Measurements from ENCODE around the gene ABCB4. TPM values are rescaled to one million over a fixed set of nuclear protein-coding genes. Genes with fewer than 3 reads are reported as not detected.

Gene ABCB4
- total and polyA plus RNA-seq, 2 of the 8 experiments (the other 6 are each of a cell fraction or from before 2014, with no cell fraction given): 0.54 to 0.60 TPM

- Histone ChIP-seq H3K18ac (ENCODE audit: extremely low read depth, low read length) (no peak overlapping the region), H3K79me1 (ENCODE audit: low read depth, low read length) (no peaks in the 10 kb centered on the region), H4K91ac (replicated peaks; ENCODE audit: insufficient read length, low read length) (no peak overlapping the region), H3K14ac (ENCODE audit: insufficient read length) (no peak overlapping the region), H2BK20ac (ENCODE audit: low read length) (no peak overlapping the region), H2AK5ac (ENCODE audit: low read depth, low read length) (no peak overlapping the region), H3K4ac (replicated peaks; ENCODE audit: insufficient read length, low read depth, low read length) (no peak overlapping the region), H4K5ac (ENCODE audit: insufficient read length, low read depth, low read length) (no peak overlapping the region), H4K20me1 (replicated peaks in 1 of 2; ENCODE audit: control insufficient read depth in 1 of 2, insufficient read depth in 2 of 2, low read length in 2 of 2) (no peaks in the 10 kb centered on the region), H3K9ac (replicated peaks in 1 of 4; ENCODE audit: extremely low read depth in 1 of 4, low read depth in 3 of 4, low read length in 3 of 4) (no peak overlapping the region), H4K8ac (ENCODE audit: extremely low read depth, insufficient read depth, low read length) (no peak overlapping the region), H3K36me3 (ENCODE audit: control insufficient read depth in 2 of 4, insufficient read depth in 4 of 4, low read length in 3 of 4) (no peaks in the 10 kb centered on the region), H2AFZ (ENCODE audit: low read length) (no peak overlapping the region), H3K23ac (ENCODE audit: insufficient read length) (no peak overlapping the region), H3K27ac (ENCODE audit: low read depth, low read length) (no peak overlapping the region), H2BK12ac (ENCODE audit: low read depth, low read length) (no peak overlapping the region), H2BK5ac (ENCODE audit: low read depth, low read length) (no peak overlapping the region), H2BK120ac (replicated peaks; ENCODE audit: low read depth, low read length) (no peak overlapping the region), H3K4me2 (ENCODE audit: insufficient read depth in 1 of 2, low read depth in 2 of 2, low read length in 2 of 2) (no peak overlapping the region), H3K56ac (replicated peaks; ENCODE audit: insufficient read length, low read depth, low read length) (no peak overlapping the region), H3K23me2 (ENCODE audit: low read depth, low read length) (no peaks in the 10 kb centered on the region), H2BK15ac (ENCODE audit: low read length) (no peak overlapping the region), H3K79me2 (ENCODE audit: control insufficient read depth in 1 of 2, insufficient read depth in 2 of 2, low read length in 2 of 2) (no peaks in the 10 kb centered on the region), H3K4me3 (ENCODE audit: extremely low read depth in 1 of 4, insufficient read depth in 2 of 4, low read depth in 3 of 4, low read length in 4 of 4) (no peak overlapping the region), H3K9me3 (ENCODE audit: insufficient read depth in 2 of 2, low read depth in 1 of 2, low read length in 1 of 2) (no peaks in the 10 kb centered on the region), H3K4me1 (replicated peaks in 1 of 4; ENCODE audit: control insufficient read depth in 3 of 4, insufficient read depth in 4 of 4, low read length in 3 of 4) (no peaks in the 10 kb centered on the region), H3K27me3 (replicated peaks in 1 of 4; ENCODE audit: control insufficient read depth in 3 of 4, extremely low read depth in 1 of 4, insufficient read depth in 3 of 4, low read length in 3 of 4) (no peaks in the 10 kb centered on the region)
- 85% methylated on average over 4 of the region's 4 CpGs; no CpG with 5 or more reads in 1 of the 2 experiments for WGBS, 2 experiments (ENCODE audit: extremely low coverage in 1 of 2, insufficient coverage in 1 of 2, insufficient read length in 1 of 2, insufficient replicate concordance in 2 of 2, low coverage in 1 of 2, low lambda C conversion rate in 2 of 2, missing lambda C conversion rate in 1 of 2)
- no peak for FAIRE-seq
- DNase-seq (ENCODE audit: low read depth in 1 of 2, low spot score in 2 of 2): no peak
- CTCF ChIA-PET (ENCODE audit: partially characterized antibody): interaction anchor here (0.9 to 1.0 kb wide), 2 partner anchors 31 to 99 kb away, joined by 3 read pairs; no protein-coding TSS in a partner anchor
- POLR2A ChIA-PET (ENCODE audit: partially characterized antibody): no interaction called here
- TF ChIP-seq POLR2AphosphoS5 (IDR thresholded peaks at IDR 0.05; ENCODE audit: low read depth, low read length) (no peak), TAF7 (optimal IDR thresholded peaks at IDR 0.05; ENCODE audit: borderline replicate concordance, low read depth, low read length) (no peak)
- TF ChIP-seq, protein P1, sequence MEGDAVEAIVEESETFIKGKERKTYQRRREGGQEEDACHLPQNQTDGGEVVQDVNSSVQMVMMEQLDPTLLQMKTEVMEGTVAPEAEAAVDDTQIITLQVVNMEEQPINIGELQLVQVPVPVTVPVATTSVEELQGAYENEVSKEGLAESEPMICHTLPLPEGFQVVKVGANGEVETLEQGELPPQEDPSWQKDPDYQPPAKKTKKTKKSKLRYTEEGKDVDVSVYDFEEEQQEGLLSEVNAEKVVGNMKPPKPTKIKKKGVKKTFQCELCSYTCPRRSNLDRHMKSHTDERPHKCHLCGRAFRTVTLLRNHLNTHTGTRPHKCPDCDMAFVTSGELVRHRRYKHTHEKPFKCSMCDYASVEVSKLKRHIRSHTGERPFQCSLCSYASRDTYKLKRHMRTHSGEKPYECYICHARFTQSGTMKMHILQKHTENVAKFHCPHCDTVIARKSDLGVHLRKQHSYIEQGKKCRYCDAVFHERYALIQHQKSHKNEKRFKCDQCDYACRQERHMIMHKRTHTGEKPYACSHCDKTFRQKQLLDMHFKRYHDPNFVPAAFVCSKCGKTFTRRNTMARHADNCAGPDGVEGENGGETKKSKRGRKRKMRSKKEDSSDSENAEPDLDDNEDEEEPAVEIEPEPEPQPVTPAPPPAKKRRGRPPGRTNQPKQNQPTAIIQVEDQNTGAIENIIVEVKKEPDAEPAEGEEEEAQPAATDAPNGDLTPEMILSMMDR (IDR thresholded peaks at IDR 0.05; ENCODE audit: control extremely low read depth in 1 of 3, insufficient read depth in 1 of 3, low read depth in 1 of 3, low read length in 3 of 3): no peak
Observed at GRCh38 chr7:87445897-87446296, 29.6 kb downstream of the ABCB4 start.
